GM12878 (cell line): ENCODE results near the gene PRKG1. TPM values are rescaled to one million over a fixed set of nuclear protein-coding genes. Genes with fewer than 3 reads are reported as not detected.

Experiments
- ATAC-seq: fragments of 200-7000 bp; cut with Tn5 transposase; 3 replicates; pipeline ENCODE4 v1.9.1; 2020; ENCODE audit warnings: mild to moderate bottlenecking, moderate library complexity
- BruUV-seq: library from RNA; stranded (reverse); fragments of 400-500 nt; replicated peaks from 2 replicates; lab custom pipeline; 2021; lab: Mats Ljungman, UMichigan
- CTCF ChIA-PET: fragments of 300-600 bp; sonication (Branson Sonifier 250); formaldehyde crosslinking; extraction: SDS; loops from one replicate; lab custom pipeline; 2021; ENCODE audit warnings: inconsistent platforms; lab: Yijun Ruan, JAX
- POLR2A ChIA-PET: fragments of 350-600 bp; formaldehyde crosslinking; extraction: SDS; loops from one replicate; lab custom pipeline; 2021; ENCODE audit warnings: inconsistent platforms; lab: Charles Lee
- RAD21 ChIA-PET: fragments of 300-600 bp; sonication (Branson Sonifier 250); formaldehyde crosslinking; loops from one replicate; lab custom pipeline; 2023; ENCODE audit warnings: antibody characterized with exemption; ENCODE audit not compliant: unreplicated experiment; lab: Charles Lee
- SMC1A ChIA-PET: fragments of 300-600 bp; sonication (Branson Sonifier 250); formaldehyde crosslinking; loops from one replicate; lab custom pipeline; 2023; ENCODE audit not compliant: unreplicated experiment, uncharacterized antibody; lab: Charles Lee
- DNase-seq: peaks from one replicate; pipeline ENCODE4 v3.0.0-alpha.2; 2011; ENCODE audit warnings: low read depth, low spot score
- FAIRE-seq: peaks from 3 replicates; lab custom pipeline; 2011; peaks lifted over from hg19 to GRCh38; lab: Jason Lieb, UNC
- H2AFZ ChIP-seq: 2 replicates; pipeline ENCODE4 v1.6.0; 2011; ENCODE audit warnings: low read depth, low read length, control low read depth; ENCODE audit not compliant: control insufficient read depth
- H3K27ac ChIP-seq: 2 replicates; pipeline ENCODE4 v1.5.1; 2011; ENCODE audit warnings: control low read depth; ENCODE audit not compliant: control insufficient read depth, insufficient read depth
- H3K27me3 ChIP-seq, 2 experiments: replicated peaks in 1 of 2; 2 replicates each; pipeline versions ENCODE4 v1.6.0 to v1.6.1; 2011; ENCODE audit warnings: low read length in 1 of 2; ENCODE audit not compliant: control insufficient read depth in 2 of 2, insufficient read depth in 2 of 2
- H3K36me3 ChIP-seq, 2 experiments: 2 replicates each; pipeline ENCODE4 v1.5.1; 2011; ENCODE audit warnings: low read length in 1 of 2; ENCODE audit not compliant: control insufficient read depth in 2 of 2, insufficient read depth in 2 of 2
- H3K4me1 ChIP-seq: 2 replicates; pipeline ENCODE4 v1.6.1; 2011; ENCODE audit warnings: mild to moderate bottlenecking, low read length, moderate library complexity, mixed read lengths; ENCODE audit not compliant: control insufficient read depth, insufficient read depth
- H3K4me2 ChIP-seq: 2 replicates; pipeline ENCODE4 v1.6.0; 2011; ENCODE audit warnings: control low read depth; ENCODE audit not compliant: control insufficient read depth, insufficient read depth
- H3K4me3 ChIP-seq: fragments of 200-600 bp; sonication (generic); 2 replicates; pipeline ENCODE4 v1.5.1; 2016
- H3K79me2 ChIP-seq: 2 replicates; pipeline ENCODE4 v1.6.0; 2011; ENCODE audit warnings: low read length; ENCODE audit not compliant: control insufficient read depth, insufficient read depth
- H3K9ac ChIP-seq: 2 replicates; pipeline ENCODE4 v1.8.0; 2011; ENCODE audit warnings: low read length, control low read depth, mixed read lengths; ENCODE audit not compliant: control insufficient read depth, insufficient read depth
- H3K9me3 ChIP-seq: replicated peaks from 3 replicates; pipeline ENCODE4 v1.5.1; 2011; ENCODE audit warnings: mild to moderate bottlenecking, low read length; ENCODE audit not compliant: control insufficient read depth, insufficient read depth
- H4K20me1 ChIP-seq: 2 replicates; pipeline ENCODE4 v1.6.0; 2011; ENCODE audit not compliant: control insufficient read depth, insufficient read depth
- CHD4 ChIP-seq: fragments of 200-600 bp; sonication (generic); IDR thresholded peaks from 2 replicates; pipeline ENCODE4 v1.6.1; 2016; ENCODE audit warnings: mild to moderate bottlenecking
- EP300 ChIP-seq, 2 experiments: fragments of 150-350 bp in 1 of 2; IDR thresholded peaks; 2 replicates each; pipeline ENCODE4 v1.6.1; 2011 to 2012; ENCODE audit warnings: low read depth in 2 of 2, low read length in 2 of 2, borderline replicate concordance in 1 of 2, improper control_type of control experiment in 1 of 2, inconsistent platforms in 1 of 2; ENCODE audit not compliant: control insufficient read depth in 1 of 2
- HSF1 ChIP-seq: fragments of 150-350 bp; IDR thresholded peaks from 2 replicates; pipeline ENCODE4 v1.6.1; 2014; ENCODE audit warnings: mild to moderate bottlenecking, low read depth, low read length
- KAT2A ChIP-seq: conservative IDR thresholded peaks from 2 replicates; pipeline ENCODE4 v1.6.1; 2011; ENCODE audit warnings: low read depth, low read length; ENCODE audit not compliant: control insufficient read depth
- LARP7 ChIP-seq: fragments of 450-650 bp; IDR thresholded peaks from 2 replicates; pipeline ENCODE4 v1.6.1; 2017; ENCODE audit warnings: mild to moderate bottlenecking
- MAX ChIP-seq: IDR thresholded peaks from 2 replicates; pipeline ENCODE4 v1.6.1; 2012; ENCODE audit warnings: low read depth, low read length, improper control_type of control experiment
- NR2C2 ChIP-seq: IDR thresholded peaks from 2 replicates; pipeline ENCODE4 v1.6.1; 2011; ENCODE audit warnings: borderline replicate concordance, low read depth; ENCODE audit not compliant: control insufficient read depth, insufficient read length
- NR2F1 ChIP-seq: fragments of 450-650 bp; conservative IDR thresholded peaks from 2 replicates; pipeline ENCODE4 v1.6.1; 2017; ENCODE audit warnings: mild to moderate bottlenecking
- NRF1 ChIP-seq: conservative IDR thresholded peaks from 2 replicates; pipeline ENCODE4 v1.6.1; 2011; ENCODE audit warnings: mild to moderate bottlenecking, low read depth, low read length, improper control_type of control experiment
- PBX3 ChIP-seq: IDR thresholded peaks from 2 replicates; pipeline ENCODE4 v1.6.1; 2011; ENCODE audit warnings: mild to moderate bottlenecking, low read depth, low read length, moderate library complexity; ENCODE audit not compliant: insufficient replicate concordance
- POLR2A ChIP-seq: IDR thresholded peaks from 2 replicates; pipeline ENCODE4 v1.6.1; 2011; ENCODE audit warnings: low read depth, mild to moderate bottlenecking, low read length
- RCOR1 ChIP-seq: conservative IDR thresholded peaks from 2 replicates; pipeline ENCODE4 v1.6.1; 2012; ENCODE audit warnings: low read depth, low read length, improper control_type of control experiment
- SIN3A ChIP-seq: IDR thresholded peaks from 2 replicates; pipeline ENCODE4 v1.6.1; 2012; ENCODE audit warnings: low read depth, low read length, improper control_type of control experiment
- SPI1 ChIP-seq: IDR thresholded peaks from 2 replicates; pipeline ENCODE4 v1.6.1; 2011; ENCODE audit warnings: low read depth, mild to moderate bottlenecking, low read length, moderate library complexity, borderline replicate concordance; ENCODE audit not compliant: insufficient read depth
- STAT3 ChIP-seq: IDR thresholded peaks from 2 replicates; pipeline ENCODE4 v1.6.1; 2011; ENCODE audit warnings: low read depth, low read length, improper control_type of control experiment
- WGBS: methylation state at CpG from one replicate; pipeline ENCODE4 v1.1.6; 2016; ENCODE audit warnings: low lambda C conversion rate; ENCODE audit not compliant: insufficient replicate concordance, insufficient coverage; ENCODE audit errors: missing lambda C conversion rate; 5-methylcytosine and 5-hydroxymethylcytosine counted together
- in situ Hi-C: fragments of 300-500 bp; cut with MboI; formaldehyde crosslinking; loops from 9 replicates; pipeline ENCODE4 v1.14.3; 2018; ENCODE audit warnings: mixed read lengths
- intact Hi-C: fragments of 100-400 bp; cut with micrococcal nuclease; formaldehyde crosslinking; loops from one replicate; pipeline ENCODE4 v1.14.2; 2022; ENCODE audit not compliant: unreplicated experiment
- polyA plus RNA-seq, 11 experiments: library from polyadenylated mRNA; depleted of rRNA in 4 of 11; unstranded in 6 of 11; stranded (reverse) in 5 of 11; fragments of >200 nt; fragmentation: Nextera tagmentation in 4 of 11; fragmentation: Illumina TruSeq in 1 of 11; extraction: Ambion mirVana in 4 of 11; extraction: Trizol in 1 of 11; gene quantifications; 1 replicate in 1 of 11; 2 replicates in 10 of 11; pipeline versions ENCODE4 v1.2.1 to v1.2.3, GENCODE V29; 2011 to 2016; ENCODE audit warnings: inconsistent platforms in 2 of 11, missing spikeins in 2 of 11, low read depth in 1 of 11
- total RNA-seq, 4 experiments: library from RNA; depleted of rRNA in 3 of 4; stranded (reverse); fragments of >200 nt in 3 of 4; fragmentation: Illumina TruSeq in 1 of 4; extraction: Trizol in 1 of 4; gene quantifications; 2 replicates each; pipeline versions ENCODE4 v1.2.1 to v1.2.3, GENCODE V29; 2013 to 2021

Gene PRKG1
- total and polyA plus RNA-seq, 10 of the 15 experiments (the other 5 are each of a cell fraction or from before 2014, with no cell fraction given): 0.04 to 0.05 TPM; not detected in 8

GRCh38 chr10:51567271-51567670 lies 493.0 kb downstream of the PRKG1 start:
- ATAC-seq (no peak), DNase-seq (no peak)
- ChIA-PET SMC1A (no interaction called here), RAD21 (no interaction called here)
- H2AFZ ChIP-seq: no peak overlapping the region
- H3K4me3 ChIP-seq: no peak overlapping the region
- no peaks in the 10 kb centered on the region for H3K27me3 ChIP-seq
- whole genome bisulfite sequencing: 0% methylated on average over 3 of the region's 3 CpGs
- in situ Hi-C loops: no loop called here
- H3K9ac ChIP-seq: no peak overlapping the region
- H4K20me1 ChIP-seq: no peaks in the 10 kb centered on the region
- no peaks in the 10 kb centered on the region for H3K4me1 ChIP-seq
- TF ChIP-seq SIN3A (no peak), SPI1 (no peak), POLR2A (no peak), NRF1 (no peak)
- TF ChIP-seq, all 136 proteins: peak for 0
- FAIRE-seq: no peak
- H3K4me2 ChIP-seq: no peak overlapping the region
- ChIA-PET CTCF (no interaction called here), POLR2A (no interaction called here)
- H3K27ac ChIP-seq: no peak overlapping the region
- no TSS peak for BruUV-seq
- intact Hi-C loops: no loop called here
- no peaks in the 10 kb centered on the region for H3K9me3 ChIP-seq
- no peaks in the 10 kb centered on the region for H3K79me2 ChIP-seq
- H3K36me3 ChIP-seq: no peaks in the 10 kb centered on the region

GRCh38 chr10:51569467-51569866 lies 495.2 kb downstream of the PRKG1 start:
- no peak for TF ChIP-seq RCOR1
- TF ChIP-seq HSF1: no peak
- no peak for TF ChIP-seq KAT2A
- no peak for TF ChIP-seq NR2F1
- no peak for TF ChIP-seq EP300 (IDR thresholded peaks at IDR 0.05; ENCODE audit: borderline replicate concordance in 1 of 2, control insufficient read depth in 1 of 2, low read depth in 2 of 2, low read length in 2 of 2)
- no peak for TF ChIP-seq STAT3
- TF ChIP-seq NR2C2: no peak
- no peak for TF ChIP-seq PBX3
- no peak for TF ChIP-seq CHD4
- TF ChIP-seq MAX: no peak
- TF ChIP-seq LARP7: no peak
- H3K4me3 ChIP-seq: no peak overlapping the region
- H3K4me2 ChIP-seq: no peak overlapping the region
- SMC1A ChIA-PET: no interaction called here
- FAIRE-seq: no peak
- intact Hi-C loops (no loop called here), in situ Hi-C loops (no loop called here)
- H3K9ac ChIP-seq: no peak overlapping the region
- no peaks in the 10 kb centered on the region for H3K36me3 ChIP-seq
- H3K27me3 ChIP-seq: no peaks in the 10 kb centered on the region
- WGBS: 12% methylated on average over 3 of the region's 3 CpGs
- no peaks in the 10 kb centered on the region for H3K4me1 ChIP-seq
- CTCF ChIA-PET: no interaction called here
- H3K79me2 ChIP-seq: no peaks in the 10 kb centered on the region
- no peaks in the 10 kb centered on the region for H3K9me3 ChIP-seq
- ATAC-seq: no peak
- no peaks in the 10 kb centered on the region for H4K20me1 ChIP-seq
- RAD21 ChIA-PET: no interaction called here
- BruUV-seq: no TSS peak
- no peak overlapping the region for H3K27ac ChIP-seq
- DNase-seq: no peak
- no peak overlapping the region for H2AFZ ChIP-seq
- POLR2A ChIA-PET: no interaction called here
